ENCODE results near the gene PNPLA2. TPM values are rescaled to one million over a fixed set of nuclear protein-coding genes. Genes with fewer than 3 reads are reported as not detected.

Gene PNPLA2
- total and polyA plus RNA-seq, 2 of the 8 experiments (the other 6 are each of a cell fraction or from before 2014, with no cell fraction given), result 30.9 to 62.1 TPM

- ChIA-PET CTCF (ENCODE audit: partially characterized antibody) (interaction anchor here (0.8 to 2.7 kb wide), 6 partner anchors 13 to 75 kb away, joined by 3 to 7 read pairs (median 3); partner anchors contain the start of gene CEND1), POLR2A (ENCODE audit: partially characterized antibody) (interaction anchor here (0.6 to 53.0 kb wide), 6 partner anchors 8 to 158 kb away, joined by 3 to 1917 read pairs (median 8); partner anchors contain the start of genes CD151, CEND1, CRACR2B and PNPLA2)
- Histone ChIP-seq H3K79me2 (ENCODE audit: control insufficient read depth in 1 of 2, insufficient read depth in 2 of 2, low read length in 2 of 2) (no peaks in the 10 kb centered on the region; a peak in 1 of 4 replicates), H2AK5ac (ENCODE audit: low read depth, low read length) (no peak overlapping the region), H3K4me3 (ENCODE audit: extremely low read depth in 1 of 4, insufficient read depth in 2 of 4, low read depth in 3 of 4, low read length in 4 of 4) (no peak overlapping the region), H3K27me3 (replicated peaks in 1 of 4; ENCODE audit: control insufficient read depth in 3 of 4, extremely low read depth in 1 of 4, insufficient read depth in 3 of 4, low read length in 3 of 4) (no peaks in the 10 kb centered on the region; a peak in 1 of 7 replicates), H3K9ac (replicated peaks in 1 of 4; ENCODE audit: extremely low read depth in 1 of 4, low read depth in 3 of 4, low read length in 3 of 4) (no peak overlapping the region), H3K27ac (ENCODE audit: low read depth, low read length) (no peak overlapping the region), H3K4me1 (replicated peaks in 1 of 4; ENCODE audit: control insufficient read depth in 3 of 4, insufficient read depth in 4 of 4, low read length in 3 of 4) (peaks cover 0 to 8% (median 7%) of the 10 kb centered on the region in 4 experiments; a peak in 5 of 7 replicates), H3K18ac (ENCODE audit: extremely low read depth, low read length) (no peak overlapping the region), H3K79me1 (ENCODE audit: low read depth, low read length) (peaks cover 2% of the 10 kb centered on the region; the same call in 1 of the 2 replicates), H3K56ac (replicated peaks; ENCODE audit: insufficient read length, low read depth, low read length) (no peak overlapping the region), H4K5ac (ENCODE audit: insufficient read length, low read depth, low read length) (no peak overlapping the region), H3K23ac (ENCODE audit: insufficient read length) (no peak overlapping the region), H3K14ac (ENCODE audit: insufficient read length) (no peak overlapping the region), H4K20me1 (replicated peaks in 1 of 2; ENCODE audit: control insufficient read depth in 1 of 2, insufficient read depth in 2 of 2, low read length in 2 of 2) (peaks cover 0 to 8% of the 10 kb centered on the region in 2 experiments), H3K4ac (replicated peaks; ENCODE audit: insufficient read length, low read depth, low read length) (no peak overlapping the region), H4K91ac (replicated peaks; ENCODE audit: insufficient read length, low read length) (no peak overlapping the region), H2BK12ac (ENCODE audit: low read depth, low read length) (0 out of 2 replicates have a peak overlapping the region, but pooled peaks have one; percentile 9), H2BK120ac (replicated peaks; ENCODE audit: low read depth, low read length) (no peak overlapping the region), H3K23me2 (ENCODE audit: low read depth, low read length) (peaks cover 9% of the 10 kb centered on the region; the same call in 1 of the 2 replicates), H2BK15ac (ENCODE audit: low read length) (no peak overlapping the region), H3K9me3 (ENCODE audit: insufficient read depth in 2 of 2, low read depth in 1 of 2, low read length in 1 of 2) (no peaks in the 10 kb centered on the region), H4K8ac (ENCODE audit: extremely low read depth, insufficient read depth, low read length) (no peak overlapping the region), H2BK5ac (ENCODE audit: low read depth, low read length) (0 out of 2 replicates have a peak overlapping the region, but pooled peaks have one; percentile 67), H3K4me2 (ENCODE audit: insufficient read depth in 1 of 2, low read depth in 2 of 2, low read length in 2 of 2) (peak overlapping the region in 1 of 2 experiments; percentile 67; a peak in 1 of 4 replicates), H2AFZ (ENCODE audit: low read length) (no peak overlapping the region), H3K36me3 (ENCODE audit: control insufficient read depth in 2 of 4, insufficient read depth in 4 of 4, low read length in 3 of 4) (peaks cover 3 to 30% (median 6%) of the 10 kb centered on the region in 4 experiments; a peak in 5 of 8 replicates), H2BK20ac (ENCODE audit: low read length) (no peak overlapping the region)
- no peak for FAIRE-seq
- DNase-seq (ENCODE audit: low read depth in 1 of 2, low spot score in 2 of 2), result no peak
- 95% methylated on average over 27 of the region's 28 CpGs; no CpG with 5 or more reads in 1 of the 2 experiments for WGBS, 2 experiments (ENCODE audit: extremely low coverage in 1 of 2, insufficient coverage in 1 of 2, insufficient read length in 1 of 2, insufficient replicate concordance in 2 of 2, low coverage in 1 of 2, low lambda C conversion rate in 2 of 2, missing lambda C conversion rate in 1 of 2)
- no peak for TF ChIP-seq POLR2AphosphoS5 (IDR thresholded peaks at IDR 0.05; ENCODE audit: low read depth, low read length)
- no peak for TF ChIP-seq CEBPB (IDR thresholded peaks at IDR 0.05; ENCODE audit: low read depth, low read length)
- no peak for TF ChIP-seq USF2 (IDR thresholded peaks at IDR 0.05; ENCODE audit: low read length)
- TF ChIP-seq EGR1 (IDR thresholded peaks at IDR 0.05; ENCODE audit: borderline replicate concordance, low read depth, low read length), result no peak
- no peak for TF ChIP-seq CTCF (IDR thresholded peaks at IDR 0.05; ENCODE audit: control extremely low read depth in 1 of 3, insufficient read depth in 1 of 3, low read depth in 1 of 3, low read length in 3 of 3)
- TF ChIP-seq RBBP5 (IDR thresholded peaks at IDR 0.05; ENCODE audit: borderline replicate concordance, low read depth, low read length), result no peak
- no peak for TF ChIP-seq BRCA1 (IDR thresholded peaks at IDR 0.05; ENCODE audit: low read depth, low read length)
- no peak for TF ChIP-seq RFX5 (IDR thresholded peaks at IDR 0.05; ENCODE audit: borderline replicate concordance, low read depth, low read length)
Observed at GRCh38 chr11:802693-803466, 15.8 kb upstream of the PNPLA2 start.

Data from H1 (cell line).